ENCODE measurements around the gene PNLIP.

Gene PNLIP

GRCh38 chr10:116615199-116615776 is 69.6 kb downstream of the PNLIP start:
- DNase-seq (ENCODE audit: low read depth): no peak

All from activated T-cell treated with anti-CD3 and anti-CD28 coated beads for 48 hours (primary cell).